Activated T-cell treated with anti-CD3 and anti-CD28 coated beads, Interleukin-2, amount 50 U/mL, for 24 hours (primary cell): Measurements from ENCODE around the gene TTC28.

ENCODE experiments used
- DNase-seq: peaks from one replicate; pipeline ENCODE4 v3.0.0-alpha.2; 2020
- H3K27ac Mint-ChIP-seq: 2 replicates; pipeline ENCODE4 v1.8.0; 2020; ENCODE audit warnings: mild to moderate bottlenecking, mixed read lengths
- H3K27me3 Mint-ChIP-seq: 2 replicates; pipeline ENCODE4 v1.8.0; 2020; ENCODE audit warnings: mixed read lengths
- H3K36me3 Mint-ChIP-seq: 2 replicates; pipeline ENCODE4 v1.8.0; 2020; ENCODE audit warnings: low read depth, mixed read lengths
- H3K4me1 Mint-ChIP-seq: 2 replicates; pipeline ENCODE4 v1.8.0; 2020; ENCODE audit warnings: low read depth, mixed read lengths
- H3K4me3 Mint-ChIP-seq: 2 replicates; pipeline ENCODE4 v1.8.0; 2020; ENCODE audit warnings: mild to moderate bottlenecking, moderate library complexity, mixed read lengths
- H3K9me3 Mint-ChIP-seq: 2 replicates; pipeline ENCODE4 v1.8.0; 2020; ENCODE audit warnings: mixed read lengths

Gene TTC28

GRCh38 chr22:28405588-28405987 is 274.1 kb downstream of the TTC28 start:
- no peaks in the 10 kb centered on the region for H3K9me3 Mint-ChIP-seq
- H3K27me3 Mint-ChIP-seq: peaks cover 2% of the 10 kb centered on the region
- DNase-seq: no peak

GRCh38 chr22:28402539-28402938 is 277.1 kb downstream of the TTC28 start:
- H3K4me1 Mint-ChIP-seq: peaks cover 12% of the 10 kb centered on the region
- H3K9me3 Mint-ChIP-seq: no peaks in the 10 kb centered on the region
- peak overlapping the region; percentile 50 for H3K27ac Mint-ChIP-seq
- no peaks in the 10 kb centered on the region for H3K27me3 Mint-ChIP-seq
- no peak for DNase-seq
- H3K4me3 Mint-ChIP-seq: no peak overlapping the region
- no peaks in the 10 kb centered on the region for H3K36me3 Mint-ChIP-seq

More at GRCh38 chr22:28405588-28405987, 274.1 kb downstream of the TTC28 start:
- no peak overlapping the region for H3K4me3 Mint-ChIP-seq
- H3K36me3 Mint-ChIP-seq: no peaks in the 10 kb centered on the region
- H3K4me1 Mint-ChIP-seq: peaks cover 14% of the 10 kb centered on the region
- no peak overlapping the region for H3K27ac Mint-ChIP-seq

- DNase-seq: no peak
- Mint-ChIP-seq H3K4me1 (peaks cover 12% of the 10 kb centered on the region), H3K36me3 (no peaks in the 10 kb centered on the region), H3K27ac (peak overlapping the region; percentile 50), H3K9me3 (no peaks in the 10 kb centered on the region), H3K4me3 (no peak overlapping the region), H3K27me3 (no peaks in the 10 kb centered on the region)
Measured at GRCh38 chr22:28402060-28402459, 277.6 kb downstream of the TTC28 start.

- H3K36me3 Mint-ChIP-seq: no peaks in the 10 kb centered on the region
- H3K4me3 Mint-ChIP-seq: no peak overlapping the region
- H3K27me3 Mint-ChIP-seq: peaks cover 4% of the 10 kb centered on the region
- no peaks in the 10 kb centered on the region for H3K9me3 Mint-ChIP-seq
- DNase-seq: no peak
- H3K27ac Mint-ChIP-seq: no peak overlapping the region
- peaks cover 25% of the 10 kb centered on the region for H3K4me1 Mint-ChIP-seq
Measured at GRCh38 chr22:28398981-28399380, 280.7 kb downstream of the TTC28 start.

- no peak for DNase-seq
- Mint-ChIP-seq H3K4me3 (no peak overlapping the region), H3K27ac (no peak overlapping the region), H3K36me3 (no peaks in the 10 kb centered on the region), H3K4me1 (peaks cover 24% of the 10 kb centered on the region), H3K27me3 (peaks cover 4% of the 10 kb centered on the region), H3K9me3 (no peaks in the 10 kb centered on the region)
Measured at GRCh38 chr22:28398355-28398754, 281.3 kb downstream of the TTC28 start.

GRCh38 chr22:28397306-28397705 is 282.3 kb downstream of the TTC28 start:
- Mint-ChIP-seq H3K4me1 (peaks cover 14% of the 10 kb centered on the region), H3K4me3 (no peak overlapping the region), H3K36me3 (no peaks in the 10 kb centered on the region), H3K27ac (no peak overlapping the region), H3K27me3 (peaks cover 4% of the 10 kb centered on the region), H3K9me3 (peaks cover 2% of the 10 kb centered on the region)
- no peak for DNase-seq

GRCh38 chr22:28395920-28396753 is 283.5 kb downstream of the TTC28 start:
- Mint-ChIP-seq H3K4me1 (peaks cover 12% of the 10 kb centered on the region), H3K27ac (peak overlapping the region; percentile 80), H3K9me3 (peaks cover 5% of the 10 kb centered on the region), H3K27me3 (peaks cover 4% of the 10 kb centered on the region), H3K4me3 (no peak overlapping the region), H3K36me3 (no peaks in the 10 kb centered on the region)
- no peak for DNase-seq

GRCh38 chr22:28395520-28395919 is 284.1 kb downstream of the TTC28 start:
- Mint-ChIP-seq H3K27ac (no peak overlapping the region), H3K36me3 (no peaks in the 10 kb centered on the region), H3K27me3 (peaks cover 4% of the 10 kb centered on the region), H3K9me3 (peaks cover 5% of the 10 kb centered on the region), H3K4me3 (no peak overlapping the region), H3K4me1 (peaks cover 12% of the 10 kb centered on the region)
- DNase-seq: no peak

GRCh38 chr22:28394513-28395110 is 285.0 kb downstream of the TTC28 start:
- H3K27ac Mint-ChIP-seq: no peak overlapping the region
- peaks cover 4% of the 10 kb centered on the region for H3K27me3 Mint-ChIP-seq
- no peaks in the 10 kb centered on the region for H3K36me3 Mint-ChIP-seq
- peaks cover 5% of the 10 kb centered on the region for H3K9me3 Mint-ChIP-seq
- no peak overlapping the region for H3K4me3 Mint-ChIP-seq
- no peak for DNase-seq
- H3K4me1 Mint-ChIP-seq: peaks cover 12% of the 10 kb centered on the region

GRCh38 chr22:28381429-28382167 is 298.0 kb downstream of the TTC28 start:
- no peak overlapping the region for H3K27ac Mint-ChIP-seq
- H3K4me3 Mint-ChIP-seq: no peak overlapping the region
- H3K27me3 Mint-ChIP-seq: no peaks in the 10 kb centered on the region
- DNase-seq: no peak
- H3K36me3 Mint-ChIP-seq: no peaks in the 10 kb centered on the region
- H3K4me1 Mint-ChIP-seq: peaks cover 9% of the 10 kb centered on the region
- H3K9me3 Mint-ChIP-seq: no peaks in the 10 kb centered on the region

GRCh38 chr22:28379951-28380350 is 299.7 kb downstream of the TTC28 start:
- Mint-ChIP-seq H3K4me1 (peaks cover 9% of the 10 kb centered on the region), H3K9me3 (no peaks in the 10 kb centered on the region), H3K4me3 (no peak overlapping the region), H3K27me3 (no peaks in the 10 kb centered on the region), H3K36me3 (no peaks in the 10 kb centered on the region), H3K27ac (no peak overlapping the region)
- DNase-seq: no peak

GRCh38 chr22:28379075-28379779 is 300.4 kb downstream of the TTC28 start:
- Mint-ChIP-seq H3K27me3 (no peaks in the 10 kb centered on the region), H3K27ac (peak overlapping the region; percentile 56), H3K9me3 (no peaks in the 10 kb centered on the region), H3K36me3 (no peaks in the 10 kb centered on the region), H3K4me1 (peaks cover 10% of the 10 kb centered on the region), H3K4me3 (no peak overlapping the region)
- DNase-seq: no peak

- Mint-ChIP-seq H3K4me3 (no peak overlapping the region), H3K9me3 (no peaks in the 10 kb centered on the region), H3K4me1 (peaks cover 18% of the 10 kb centered on the region), H3K27me3 (no peaks in the 10 kb centered on the region), H3K36me3 (no peaks in the 10 kb centered on the region), H3K27ac (no peak overlapping the region)
- no peak for DNase-seq
Measured at GRCh38 chr22:28375761-28376534, 303.7 kb downstream of the TTC28 start.

GRCh38 chr22:28373831-28374230 is 305.8 kb downstream of the TTC28 start:
- H3K36me3 Mint-ChIP-seq: no peaks in the 10 kb centered on the region
- H3K27me3 Mint-ChIP-seq: no peaks in the 10 kb centered on the region
- no peak overlapping the region for H3K27ac Mint-ChIP-seq
- no peak overlapping the region for H3K4me3 Mint-ChIP-seq
- no peaks in the 10 kb centered on the region for H3K9me3 Mint-ChIP-seq
- peaks cover 22% of the 10 kb centered on the region for H3K4me1 Mint-ChIP-seq
- no peak for DNase-seq
